T-helper 9 cell (primary cell): ENCODE measurements around the gene CFAP410.
"Not testable (repeated sequence)": the region's sequence is repeated elsewhere in the genome, so short reads cannot be mapped to it uniquely, and the experiment has no call there.

Experiments used
- DNase-seq: peaks from one replicate; pipeline ENCODE4 v3.0.0-alpha.2; 2020

CFAP410 gene

DNA sequence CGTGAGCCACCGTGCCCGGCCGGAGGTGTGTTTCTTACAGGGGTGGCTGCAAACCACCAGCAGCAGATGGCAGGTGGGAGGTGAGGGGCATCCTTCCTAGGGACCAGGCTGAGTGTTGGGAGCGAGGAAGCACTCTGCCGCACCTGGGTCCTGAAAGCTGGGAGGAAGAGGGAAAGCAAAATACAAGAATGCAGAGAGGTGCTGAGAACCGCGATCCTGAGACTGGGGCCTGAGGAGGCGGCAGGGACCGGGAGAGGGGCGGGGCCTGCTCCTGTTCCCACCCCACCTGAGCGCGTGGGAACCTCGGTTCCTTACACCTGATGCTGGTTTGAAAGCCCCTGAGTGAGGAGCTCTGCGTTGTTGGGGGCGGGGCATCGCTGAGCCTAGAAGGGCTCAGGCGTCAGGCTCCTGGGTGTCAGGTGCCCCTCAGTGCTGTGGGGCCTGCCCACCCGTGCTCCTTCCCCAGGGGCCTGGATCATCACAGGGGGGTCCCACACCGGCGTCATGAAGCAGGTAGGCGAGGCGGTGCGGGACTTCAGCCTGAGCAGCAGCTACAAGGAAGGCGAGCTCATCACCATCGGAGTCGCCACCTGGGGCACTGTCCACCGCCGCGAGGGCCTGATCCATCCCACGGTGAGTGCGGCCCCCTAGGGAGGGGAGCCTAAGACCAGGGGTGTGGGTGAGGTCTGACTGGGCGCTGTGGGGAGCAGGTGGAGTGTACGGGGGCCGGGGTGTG, 29.7 kb upstream of the CFAP410 start:
- no peak for DNase-seq

DNA sequence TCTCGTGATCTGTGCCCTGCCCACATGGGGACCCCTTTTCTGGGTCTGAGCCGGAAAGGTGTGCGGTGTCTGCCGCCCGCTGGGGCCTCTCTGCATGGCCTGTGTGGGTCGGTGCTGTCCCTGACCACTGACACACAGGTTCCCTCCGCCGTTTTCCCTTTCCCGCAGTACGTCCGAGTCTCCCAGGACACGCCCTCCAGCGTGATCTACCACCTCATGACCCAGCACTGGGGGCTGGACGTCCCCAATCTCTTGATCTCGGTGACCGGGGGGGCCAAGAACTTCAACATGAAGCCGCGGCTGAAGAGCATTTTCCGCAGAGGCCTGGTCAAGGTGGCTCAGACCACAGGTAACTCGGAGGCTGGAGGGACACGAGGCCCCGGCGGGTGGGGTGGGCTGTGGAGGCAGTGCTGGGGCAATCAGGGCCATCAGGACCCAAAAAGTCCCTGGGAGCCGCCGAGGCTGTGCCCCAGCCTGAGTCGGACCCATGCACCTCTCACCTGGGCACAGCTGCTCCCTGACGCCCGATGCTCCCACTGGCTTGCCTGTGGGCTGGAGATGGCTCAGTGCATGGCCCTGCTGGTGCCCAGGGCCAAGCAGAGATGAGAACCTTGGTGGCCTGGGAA, 27.5 kb upstream of the CFAP410 start:
- no peak for DNase-seq

DNA sequence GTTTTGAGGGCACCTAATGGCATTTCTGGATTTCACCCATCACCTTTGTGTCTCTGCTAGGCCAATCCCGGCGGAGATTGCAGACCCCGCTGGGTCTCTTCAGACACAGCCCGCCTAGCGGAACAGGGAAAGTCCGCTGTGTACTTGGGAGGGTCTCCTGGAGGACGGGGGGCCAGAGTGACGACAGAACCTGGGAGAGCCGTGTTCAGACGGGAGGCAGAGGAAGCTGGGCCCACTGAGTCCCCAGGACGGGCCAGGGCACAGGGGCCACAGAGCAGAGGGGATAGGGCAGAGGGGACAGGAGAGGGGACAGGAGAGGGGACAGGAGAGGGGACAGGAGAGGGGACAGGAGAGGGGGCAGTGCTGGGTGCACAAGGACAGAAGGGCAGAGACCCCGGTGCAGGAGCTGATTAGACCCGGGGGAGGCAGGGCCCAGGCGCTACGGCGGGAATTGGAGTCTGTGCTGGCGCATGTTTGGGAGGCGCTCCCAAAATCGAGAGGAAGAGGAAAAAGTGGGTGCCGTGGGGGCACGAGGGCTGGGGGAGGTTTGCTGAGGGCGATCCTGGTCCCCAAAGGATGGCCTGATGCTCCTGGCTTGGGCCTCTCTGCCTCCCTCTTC, 26.9 kb upstream of the CFAP410 start:
- DNase-seq: no peak

DNA sequence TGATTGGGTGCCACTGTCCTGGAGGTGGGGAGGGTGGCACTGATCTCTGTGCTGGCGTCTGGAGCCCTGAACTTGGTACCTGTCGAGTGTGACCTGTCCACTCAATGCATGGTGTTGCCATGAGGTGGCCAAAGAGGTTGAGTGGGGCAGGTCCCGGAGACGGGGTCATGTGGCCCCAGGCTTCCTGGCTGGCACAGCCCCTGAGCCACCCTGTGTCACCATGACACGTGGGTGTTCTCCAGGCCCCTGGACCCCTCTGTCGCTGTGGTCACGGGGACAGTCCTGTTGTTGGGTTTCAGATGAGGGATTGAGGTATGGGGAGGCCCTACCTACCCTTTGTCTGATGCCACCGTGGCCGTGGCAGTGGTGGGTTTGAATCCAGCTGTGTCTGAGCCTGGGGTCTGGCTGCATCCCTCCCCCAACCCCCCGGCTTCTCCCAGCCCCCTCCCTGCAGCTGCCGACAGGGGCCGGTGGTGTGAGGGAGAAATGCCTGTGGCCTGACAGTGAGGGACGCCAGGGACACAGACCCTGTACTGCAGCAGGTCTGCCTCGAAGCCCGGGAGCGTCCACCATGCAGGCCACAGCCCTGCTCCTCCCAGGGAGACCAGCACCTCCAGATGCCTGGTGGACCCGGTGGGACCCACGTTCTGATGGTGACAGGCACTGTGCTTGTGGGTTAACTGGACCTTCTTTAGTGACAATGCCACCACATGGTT, 26.2 kb upstream of the CFAP410 start:
- no peak for DNase-seq

DNA sequence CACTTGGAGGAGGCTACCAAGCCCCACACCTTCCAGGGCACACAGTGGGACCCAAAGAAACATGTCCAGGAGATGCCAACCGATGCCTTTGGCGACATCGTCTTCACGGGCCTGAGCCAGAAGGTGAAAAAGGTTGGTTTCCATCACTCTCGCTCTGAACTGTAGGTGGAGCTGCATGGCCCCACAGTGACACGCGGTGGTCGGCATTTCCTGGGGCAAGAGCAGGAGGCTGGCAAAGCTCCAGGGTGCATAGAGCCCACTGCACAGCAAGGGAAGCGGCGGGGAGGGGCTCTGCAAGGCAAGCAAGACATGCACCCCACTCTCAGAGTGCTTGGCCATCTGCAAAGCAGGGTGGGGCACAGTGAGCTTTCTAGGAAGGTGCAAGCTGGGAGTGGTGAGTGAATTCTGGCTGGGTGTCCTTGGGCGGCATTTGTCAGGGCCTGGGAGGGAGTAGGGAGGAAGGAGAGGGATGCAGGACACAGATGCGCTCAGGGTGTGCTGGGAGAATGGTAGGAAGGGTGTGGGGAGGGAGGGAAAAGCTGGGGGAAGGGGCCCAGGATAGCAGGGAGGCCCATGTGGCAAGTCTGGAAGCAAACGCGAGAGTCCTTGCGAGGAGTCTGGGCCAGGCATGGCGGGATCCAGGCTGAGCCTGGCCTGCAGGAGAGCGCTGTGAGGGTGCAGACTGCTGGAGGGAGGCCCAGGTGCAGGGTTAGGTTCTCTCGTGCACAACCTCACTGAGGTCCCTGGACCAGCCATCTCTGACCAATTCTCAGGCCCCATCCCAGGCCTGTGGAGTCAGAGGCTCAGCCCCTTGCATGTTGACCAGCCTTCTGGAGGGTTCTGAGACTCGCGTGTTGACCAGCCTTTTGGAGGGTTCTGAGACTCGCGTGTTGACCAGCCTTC, 25.2 kb upstream of the CFAP410 start:
- DNase-seq: no peak

DNA sequence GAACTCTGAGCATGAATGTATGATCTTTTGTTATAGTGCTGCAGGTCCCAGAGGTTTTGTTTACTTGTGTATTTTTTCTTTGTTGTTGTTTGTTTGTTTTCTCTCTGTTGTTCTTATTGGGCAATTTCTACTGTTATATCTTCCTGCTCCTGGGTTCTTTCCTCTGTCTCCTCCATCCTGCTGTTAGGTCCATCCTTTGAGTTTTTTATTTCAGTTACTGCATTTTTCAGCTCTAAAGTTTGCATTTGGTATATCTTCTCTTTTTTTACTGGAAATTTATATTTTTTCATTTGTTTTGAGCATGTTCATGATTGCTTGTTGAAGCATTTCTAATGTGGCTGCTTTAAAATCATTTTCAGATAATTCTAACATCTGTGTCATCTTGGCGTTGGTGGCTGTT, 24.1 kb upstream of the CFAP410 start:
- no peak for DNase-seq

DNA sequence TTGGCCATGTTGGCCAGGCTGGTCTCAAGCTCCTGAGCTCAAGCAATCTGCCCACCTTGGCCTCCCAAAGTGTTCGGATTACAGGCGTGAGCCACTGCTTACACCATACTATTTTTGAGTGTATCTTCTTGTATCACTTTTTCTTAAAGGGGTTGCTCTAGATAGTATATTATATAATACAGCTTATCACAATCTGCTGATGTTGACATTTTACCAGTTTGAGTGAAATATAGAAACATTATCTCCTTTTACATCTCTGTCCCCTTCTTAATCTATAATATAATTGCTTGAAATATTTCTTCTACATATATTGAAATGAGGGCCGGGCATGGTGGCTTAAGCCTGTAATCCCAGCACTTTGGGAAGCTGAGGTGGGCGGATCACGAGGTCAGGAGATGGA, 22.7 kb upstream of the CFAP410 start:
- not testable (repeated sequence) for DNase-seq

DNA sequence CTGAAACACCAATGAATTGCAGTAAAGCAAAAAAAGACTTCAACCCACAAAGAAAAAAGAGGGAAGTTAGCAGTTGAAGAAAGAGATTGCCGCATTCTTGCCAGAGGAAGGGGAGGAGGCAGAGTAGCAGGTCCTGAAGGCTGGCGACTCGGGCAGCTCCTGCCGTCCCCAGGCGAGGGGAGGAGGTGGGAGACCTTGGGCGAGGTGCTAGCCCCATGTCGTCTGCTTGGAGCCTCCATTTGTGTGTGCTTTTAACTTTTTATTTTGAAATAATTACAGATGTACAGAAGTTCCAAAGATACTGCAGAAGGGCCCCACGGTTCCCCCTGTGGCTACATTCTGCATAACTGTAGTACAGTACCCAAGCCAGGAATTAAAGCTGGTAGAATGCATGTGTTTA, 21.0 kb upstream of the CFAP410 start:
- DNase-seq: no peak

DNA sequence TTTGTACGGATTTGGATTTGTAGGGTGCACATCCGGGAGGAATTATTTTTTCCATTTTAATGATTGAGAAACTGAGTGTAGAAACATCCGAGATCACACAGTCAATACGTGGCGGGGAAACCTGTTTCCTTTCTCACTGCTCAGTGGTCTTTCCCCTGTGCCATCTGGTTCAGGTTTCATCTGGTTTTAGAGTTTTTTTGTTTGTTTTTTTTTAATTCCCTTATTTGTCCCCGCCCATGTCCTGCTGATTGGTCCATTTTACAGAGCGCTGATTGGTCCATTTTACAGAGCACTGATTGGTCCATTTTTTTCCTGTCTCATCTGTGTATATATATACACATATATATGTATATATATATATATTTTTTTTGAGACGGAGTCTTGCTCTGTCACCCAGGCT, 20.2 kb upstream of the CFAP410 start:
- DNase-seq: no peak

DNA sequence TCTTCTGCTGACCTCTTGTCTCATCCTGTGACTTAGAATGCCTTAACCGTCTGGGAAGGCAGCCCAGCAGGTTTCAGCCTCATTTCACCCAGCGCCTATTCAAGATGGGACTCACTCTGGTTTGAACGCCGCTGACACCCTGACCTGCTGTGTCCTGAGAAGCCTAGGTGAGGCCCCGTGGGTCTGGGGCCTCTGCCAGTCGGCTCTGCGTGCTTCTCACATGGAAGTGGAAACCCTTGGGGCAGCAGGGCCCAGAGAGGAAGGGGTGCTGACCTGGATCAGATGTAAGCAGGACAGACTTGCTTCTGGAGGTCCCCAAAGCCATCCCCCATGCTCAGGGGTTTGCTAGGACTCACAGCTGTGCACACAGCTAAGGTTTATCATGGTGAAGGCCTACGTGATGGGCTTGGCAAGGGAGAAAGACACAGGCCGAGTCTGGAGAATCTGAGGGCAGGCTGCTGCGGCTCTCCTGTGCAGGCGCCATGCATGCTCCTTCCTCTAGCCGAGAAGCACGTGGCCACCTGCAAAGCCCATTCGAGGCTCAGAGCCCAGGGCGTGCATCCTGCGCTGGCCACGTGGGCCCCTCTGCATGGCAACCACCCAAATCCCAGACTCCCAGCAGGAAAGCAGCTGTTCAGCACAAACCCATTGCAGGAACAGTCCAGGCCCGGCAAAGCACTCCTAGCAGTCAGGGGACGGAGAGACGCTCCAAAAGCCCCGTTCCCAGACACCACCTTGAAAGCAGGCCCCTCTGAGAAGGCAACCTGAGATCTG, 18.1 kb upstream of the CFAP410 start:
- no peak for DNase-seq

DNA sequence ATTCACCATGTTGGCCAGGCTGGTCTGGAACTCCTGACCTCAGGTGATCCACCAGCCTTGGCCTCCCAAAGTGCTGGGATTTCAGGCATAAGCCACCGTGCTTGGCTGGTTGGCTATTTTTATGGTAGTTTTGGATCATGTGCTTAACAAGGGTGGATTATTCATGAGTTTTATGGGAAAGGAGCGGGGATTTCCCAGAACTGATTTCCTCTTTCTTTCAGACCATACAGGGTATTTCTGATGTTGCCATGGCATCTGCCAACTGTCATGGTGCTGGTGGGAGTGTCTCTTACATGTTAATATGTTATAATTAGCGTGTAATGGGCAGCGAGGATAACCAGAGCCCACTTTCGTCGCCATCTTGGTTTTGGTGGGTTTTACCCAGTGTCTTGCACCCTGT, 17.4 kb upstream of the CFAP410 start:
- no peak for DNase-seq

DNA sequence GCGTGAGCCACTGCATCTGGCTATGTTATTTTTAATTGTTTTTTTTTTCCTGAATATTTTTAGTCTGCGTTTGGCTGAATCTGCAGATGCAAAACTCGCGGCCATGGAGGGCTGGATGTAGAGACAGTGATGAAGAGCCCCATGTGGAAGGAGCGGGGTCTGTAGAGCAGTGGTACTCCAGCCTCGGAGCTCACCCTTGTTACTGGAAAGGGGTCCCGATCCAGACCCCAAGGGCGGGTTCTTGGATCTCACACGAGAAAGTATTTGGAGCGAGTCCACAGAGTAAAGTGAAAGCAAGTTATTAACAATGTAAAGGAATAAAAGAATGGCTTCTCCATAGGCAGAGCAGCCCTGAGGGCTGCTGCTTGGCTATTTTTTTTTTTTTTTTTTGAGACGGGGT, 17.0 kb upstream of the CFAP410 start:
- DNase-seq: no peak

DNA sequence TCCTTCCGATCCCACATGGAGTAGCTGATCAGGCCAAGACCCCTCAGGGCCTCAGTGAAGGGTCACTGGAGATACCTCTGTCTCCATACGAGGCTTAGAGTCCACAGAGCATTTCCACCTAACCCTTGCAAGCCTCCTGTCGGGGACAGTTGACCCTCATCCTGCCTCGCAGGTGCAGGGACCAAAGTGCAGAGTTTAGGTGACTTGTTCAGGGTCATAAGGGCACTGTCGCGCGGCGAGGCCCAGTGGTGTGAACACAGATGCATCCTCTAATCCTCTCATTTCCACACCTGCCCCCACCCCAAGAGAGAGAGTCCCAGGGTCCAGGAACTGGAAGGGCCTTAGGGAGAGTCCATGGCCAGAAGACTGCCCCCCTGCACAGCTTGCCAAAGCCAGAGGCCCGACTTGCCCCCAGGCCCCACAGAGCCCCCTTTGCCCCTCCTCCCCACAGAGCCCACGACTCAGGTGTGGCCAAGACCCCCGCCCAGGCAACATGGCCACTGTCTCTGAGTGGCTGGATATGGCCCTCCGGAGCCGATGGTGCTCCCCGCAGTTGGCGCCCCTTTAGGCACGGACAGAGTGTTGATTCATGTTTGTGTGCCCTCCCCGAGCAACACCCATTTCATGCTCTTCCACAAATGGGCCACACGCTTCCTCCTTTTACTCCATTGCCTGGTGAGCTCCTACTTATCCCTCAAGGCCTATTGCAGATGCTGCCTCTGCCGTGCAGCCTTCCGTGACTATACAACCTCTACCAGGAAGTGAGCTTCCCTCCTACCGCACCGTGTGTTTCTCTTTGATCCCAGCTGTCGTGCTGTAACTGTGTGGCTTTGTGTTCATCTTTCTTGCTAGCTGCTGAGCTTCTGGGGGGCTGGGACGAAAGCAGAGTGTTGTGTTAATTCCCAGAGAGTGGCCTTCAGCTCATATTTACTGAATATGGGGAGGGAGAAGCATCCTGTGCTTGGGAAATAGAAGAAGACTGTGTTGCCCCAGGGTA, 15.9 kb upstream of the CFAP410 start:
- no peak for DNase-seq

DNA sequence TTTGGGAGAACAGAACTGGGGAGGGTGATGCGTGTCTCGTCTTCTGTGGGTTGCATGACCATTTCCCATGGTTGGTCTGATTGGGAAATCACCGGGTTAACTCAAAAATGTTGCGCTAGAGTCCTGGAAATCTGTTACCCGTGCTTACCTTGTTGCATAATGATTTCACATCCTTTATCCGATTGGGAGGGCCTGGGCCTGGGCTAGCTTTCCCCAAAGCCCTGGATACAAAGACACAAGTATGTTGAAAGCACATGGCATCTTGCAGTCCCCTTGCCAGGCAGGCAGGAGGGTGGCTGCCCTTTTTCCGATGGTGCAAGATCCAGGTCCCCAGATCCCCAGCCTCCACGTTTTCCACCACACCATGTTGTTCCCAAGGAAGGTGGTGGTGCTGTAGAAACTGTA, 14.8 kb upstream of the CFAP410 start:
- DNase-seq: no peak

DNA sequence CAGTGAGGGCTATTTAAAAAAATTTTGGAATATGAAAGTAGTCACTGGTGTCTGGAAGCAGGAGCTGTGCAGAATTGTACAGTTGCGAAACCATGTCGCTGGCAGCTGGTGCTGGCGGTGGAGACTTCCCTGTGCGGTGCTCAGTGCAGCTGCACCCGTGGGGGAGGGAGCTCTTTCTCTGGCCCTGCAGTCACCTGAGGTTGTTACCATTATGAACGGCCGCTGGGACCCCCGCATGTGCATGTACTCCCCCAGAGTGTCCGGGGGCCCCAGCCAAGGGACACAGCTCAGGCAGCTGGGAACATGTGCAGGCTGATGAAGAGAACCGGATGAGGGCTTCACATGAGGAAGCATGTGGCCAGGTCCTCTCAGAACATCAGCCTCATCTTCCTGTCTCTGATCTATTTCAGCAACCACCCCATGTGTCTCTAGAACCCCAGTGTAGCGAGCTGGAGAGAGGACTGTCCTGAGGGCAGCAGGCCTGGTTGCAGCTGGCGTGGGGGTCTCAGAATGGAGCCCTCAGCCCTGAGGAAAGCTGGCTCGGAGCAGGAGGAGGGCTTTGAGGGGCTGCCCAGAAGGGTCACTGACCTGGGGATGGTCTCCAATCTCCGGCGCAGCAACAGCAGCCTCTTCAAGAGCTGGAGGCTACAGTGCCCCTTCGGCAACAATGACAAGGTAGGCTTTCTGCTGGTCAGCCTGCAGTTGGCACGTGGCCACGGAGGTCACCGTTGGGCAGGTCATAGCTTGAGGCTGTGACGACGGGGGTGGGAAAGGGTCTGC, 14.2 kb upstream of the CFAP410 start, which contains the start of gene TRPM2:
Gene TRPM2, plus strand, starts transcription at position 431 of the 780 bp plus-strand sequence. Its CDS starts 80 bp downstream, at position 511.
- DNase-seq: no peak

DNA sequence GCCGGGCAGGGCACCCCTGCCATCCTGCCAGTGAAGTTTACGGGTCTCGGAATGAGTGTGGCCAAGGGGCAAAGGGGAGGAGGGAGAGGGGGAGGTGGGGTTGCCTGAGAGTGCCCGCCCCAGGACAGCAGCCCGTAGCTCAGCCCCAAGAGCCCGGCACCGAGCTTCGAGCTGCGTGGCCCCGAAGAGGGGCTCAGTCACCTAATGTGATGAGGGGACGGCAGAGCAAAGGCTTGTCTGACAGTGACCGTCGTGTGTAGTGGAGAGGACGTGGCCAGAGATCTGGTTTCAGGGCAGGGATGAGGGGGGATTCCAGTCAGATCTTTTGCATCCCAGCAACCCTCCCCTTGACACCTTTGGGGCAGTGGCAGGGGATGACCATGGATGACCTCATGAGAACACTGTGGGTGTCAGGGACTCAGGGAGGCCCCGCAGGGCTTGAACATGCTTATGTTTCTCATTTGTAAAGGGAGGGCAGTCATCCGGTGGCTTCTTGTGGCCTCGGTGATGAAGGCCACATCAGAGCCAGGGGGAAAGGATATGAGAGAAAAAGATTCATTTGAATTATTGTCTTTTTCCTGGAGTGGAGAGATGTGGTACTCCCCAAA, 13.2 kb upstream of the CFAP410 start:
- no peak for DNase-seq

DNA sequence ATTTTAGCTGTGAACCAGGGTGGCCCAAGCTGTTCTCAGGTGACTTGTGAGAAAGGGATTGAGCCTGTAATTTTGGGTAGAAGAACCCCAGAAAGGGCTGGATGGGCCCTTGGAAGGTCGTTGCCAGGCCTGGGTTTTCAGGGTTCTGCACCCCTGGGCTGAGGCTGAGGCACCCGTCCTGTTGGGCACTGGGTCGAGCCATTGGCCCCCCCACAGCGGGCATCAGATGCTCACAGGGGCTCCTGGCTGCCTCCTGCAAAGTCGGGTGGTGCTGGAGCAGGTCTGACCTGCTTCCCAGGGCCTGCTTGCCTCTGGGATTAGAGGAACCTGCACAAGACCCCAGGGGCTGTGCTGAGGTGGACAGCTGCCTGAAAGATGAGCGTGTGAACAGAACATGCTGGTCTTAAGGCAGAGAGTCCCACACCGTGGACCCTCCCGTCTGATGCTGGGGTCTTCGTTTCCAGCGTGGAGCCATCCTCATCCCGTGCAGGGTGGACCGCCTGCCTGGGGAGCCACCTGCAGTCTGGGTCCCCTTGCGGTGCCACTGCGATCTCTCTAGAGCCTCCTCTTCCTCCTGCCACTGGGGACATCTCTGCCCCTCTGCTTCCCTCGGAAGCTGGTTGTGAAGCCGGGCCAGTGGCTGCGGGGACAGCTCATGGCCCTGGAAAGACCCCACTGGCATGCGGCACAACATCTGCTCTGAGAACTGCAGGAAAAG, 12.5 kb upstream of the CFAP410 start:
- DNase-seq: no peak

DNA sequence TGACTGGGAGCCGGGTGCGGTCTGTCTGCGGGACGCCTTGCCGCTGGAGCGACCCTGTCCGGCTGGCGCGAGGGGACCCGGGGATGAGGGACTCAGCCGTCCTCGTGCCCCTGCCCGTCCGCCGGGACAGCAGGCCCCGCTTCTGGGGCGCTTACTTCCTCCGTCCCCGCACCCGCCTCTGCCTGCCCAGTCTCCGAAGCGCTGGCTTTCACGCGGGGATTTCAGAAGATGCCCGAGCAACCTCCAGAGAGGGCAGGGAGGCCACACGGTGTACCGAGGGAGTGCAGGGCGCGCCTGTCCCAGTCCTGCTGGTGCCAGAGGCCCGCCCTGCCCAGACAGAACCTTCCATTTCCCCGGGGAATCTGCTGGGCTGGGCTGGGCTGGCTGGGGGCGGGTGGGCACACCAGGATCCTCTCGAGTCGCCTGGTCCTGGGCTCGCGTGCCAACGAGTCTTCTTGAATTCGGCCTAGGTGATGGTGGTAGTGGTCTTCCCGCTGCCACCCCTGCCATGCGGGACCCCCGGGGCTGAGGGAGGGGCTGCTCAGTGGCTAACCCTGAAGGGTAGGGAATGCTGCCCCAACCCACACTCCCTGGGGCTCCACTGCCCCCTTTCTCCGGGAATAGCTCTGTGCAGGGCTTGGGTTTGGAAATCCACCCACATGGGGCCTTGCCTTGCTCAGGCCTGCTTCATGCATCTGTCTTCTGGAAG, 11.7 kb upstream of the CFAP410 start:
- no peak for DNase-seq
